Measurements from ENCODE around the gene MEIS1.

- TF ChIP-seq CTCF (IDR thresholded peaks at IDR 0.05; ENCODE audit: low read depth, low read length) (no peak), EZH2phosphoT487 (IDR thresholded peaks at IDR 0.05; ENCODE audit: low read depth) (no peak)
Measured at GRCh38 chr2:66490588-66491001, 55.7 kb downstream of the MEIS1 start.

Data from OCI-LY3 (cell line).